Hippocampal formation (tissue), 2 donors: ENCODE data around the gene PEX1.
"Not testable (repeated sequence)": the region's sequence is repeated elsewhere in the genome, so short reads cannot be mapped to it uniquely, and the experiment has no call there.

Source experiments
- DNase-seq, 2 donors: peaks; one replicate each; lab custom pipeline; 2025; lab: John Stamatoyannopoulos, UW

PEX1 gene

GRCh38 chr7:92504563-92504962, 23.8 kb downstream of the PEX1 start:
- no peak for DNase-seq

GRCh38 chr7:92503767-92504166, 24.6 kb downstream of the PEX1 start:
- DNase-seq, result no peak

GRCh38 chr7:92498557-92498956, 29.8 kb downstream of the PEX1 start:
- no peak for DNase-seq

- no peak for DNase-seq
Measured at GRCh38 chr7:92496876-92497275, 31.4 kb downstream of the PEX1 start.

- no peak for DNase-seq
Measured at GRCh38 chr7:92489634-92490033, 38.7 kb downstream of the PEX1 start.

GRCh38 chr7:92487804-92488203, 40.5 kb downstream of the PEX1 start:
- DNase-seq, result no peak

GRCh38 chr7:92485974-92486373, 42.3 kb downstream of the PEX1 start:
- no peak for DNase-seq

- no peak for DNase-seq
Measured at GRCh38 chr7:92485267-92485892, 42.9 kb downstream of the PEX1 start.

GRCh38 chr7:92484226-92484625, 44.1 kb downstream of the PEX1 start:
- not testable (repeated sequence) for DNase-seq

GRCh38 chr7:92483624-92484023, 44.7 kb downstream of the PEX1 start:
- DNase-seq, result not testable (repeated sequence)

- not testable (repeated sequence) for DNase-seq
Measured at GRCh38 chr7:92479146-92479545, 49.2 kb downstream of the PEX1 start.

- DNase-seq, result no peak
Measured at GRCh38 chr7:92478711-92479110, 49.6 kb downstream of the PEX1 start.

GRCh38 chr7:92478095-92478494, 50.2 kb downstream of the PEX1 start:
- no peak for DNase-seq

GRCh38 chr7:92477681-92478080, 50.6 kb downstream of the PEX1 start, which contains the start of gene ERVW-1:
ERVW-1 (minus strand) TSS chr7:92477946; CDS start chr7:92470381, 7,565 bp downstream.
- DNase-seq, result not testable (repeated sequence)

GRCh38 chr7:92475851-92476590, 52.3 kb downstream of the PEX1 start:
- not testable (repeated sequence) for DNase-seq

GRCh38 chr7:92475261-92475770, 53.0 kb downstream of the PEX1 start:
- DNase-seq, result not testable (repeated sequence)

- DNase-seq, result not testable (repeated sequence)
Measured at GRCh38 chr7:92473989-92474388, 54.3 kb downstream of the PEX1 start.

- not testable (repeated sequence) for DNase-seq
Measured at GRCh38 chr7:92468589-92468988, 59.7 kb downstream of the PEX1 start.

GRCh38 chr7:92466682-92467081, 61.6 kb downstream of the PEX1 start:
- no peak for DNase-seq

GRCh38 chr7:92464515-92464914, 63.8 kb downstream of the PEX1 start:
- DNase-seq, result no peak

GRCh38 chr7:92462560-92462959, 65.8 kb downstream of the PEX1 start:
- DNase-seq, result no peak

GRCh38 chr7:92461027-92462003, 67.0 kb downstream of the PEX1 start:
- DNase-seq, result no peak
